ENCODE measurements around the gene RMRP.

- TF ChIP-seq CTCF (IDR thresholded peaks at IDR 0.05; ENCODE audit: low read depth, low read length) (no peak), EZH2phosphoT487 (IDR thresholded peaks at IDR 0.05; ENCODE audit: low read depth) (no peak)
Observed at GRCh38 chr9:35618325-35618727, 39.5 kb downstream of the RMRP start, which contains the start of gene CD72.

Data from OCI-LY3 (cell line).